ENCODE results near the gene ATG14. TPM values are rescaled to one million over a fixed set of nuclear protein-coding genes. Genes with fewer than 3 reads are reported as not detected.

Gene ATG14
- total and polyA plus RNA-seq, 2 donors (not counting 1 experiment from before 2014, with no cell fraction given): 7.2 to 15.5 TPM

- ChIA-PET POLR2A (no interaction called here), CTCF (no interaction called here)
- intact Hi-C loops (cut with micrococcal nuclease): no loop called here
- Histone ChIP-seq H3K79me2 (ENCODE audit: control insufficient read depth, insufficient read depth, low read length) (peaks cover 42% of the 10 kb centered on the region), H3K4me3 (ENCODE audit: control extremely low read depth in 1 of 5, extremely low read depth in 1 of 5, insufficient read depth in 1 of 5, low read depth in 2 of 5, low read length in 4 of 5) (no peak overlapping the region), H4K20me1 (ENCODE audit: control insufficient read depth, insufficient read depth, low read length, poor library complexity, severe bottlenecking) (peaks cover 38% of the 10 kb centered on the region), H3K9me3 (ENCODE audit: control extremely low read depth in 1 of 3, control insufficient read depth in 2 of 3, insufficient read depth in 1 of 3, low read length in 2 of 3) (no peaks in the 10 kb centered on the region), H3K27me3 (replicated peaks in 1 of 4; ENCODE audit: control extremely low read depth in 1 of 4, control insufficient read depth in 3 of 4, insufficient read depth in 4 of 4, low read length in 3 of 4) (no peaks in the 10 kb centered on the region), H3K4me2 (replicated peaks; ENCODE audit: low read depth, low read length, poor library complexity, severe bottlenecking) (no peak overlapping the region), H3K36me3 (replicated peaks in 1 of 2; ENCODE audit: control extremely low read depth in 1 of 2, control insufficient read depth in 1 of 2, extremely low read depth in 1 of 2, insufficient read depth in 2 of 2, low read length in 1 of 2) (peaks cover 2 to 21% of the 10 kb centered on the region in 2 experiments), H3K27ac (ENCODE audit: low read length in 2 of 2) (no peak overlapping the region), H3K9ac (ENCODE audit: low read length) (no peak overlapping the region), H3K4me1 (ENCODE audit: control insufficient read depth in 2 of 2, insufficient read depth in 2 of 2, low read length in 2 of 2) (no peaks in the 10 kb centered on the region), H2AFZ (ENCODE audit: insufficient read depth, low read depth, low read length, poor library complexity, severe bottlenecking) (no peak overlapping the region)
- Mint-ChIP-seq H3K9me3 (ENCODE audit: insufficient read depth) (no peaks in the 10 kb centered on the region), H3K4me1 (peaks cover 3% of the 10 kb centered on the region), H3K27me3 (no peaks in the 10 kb centered on the region), H3K4me3 (no peak overlapping the region), H3K27ac (no peak overlapping the region)
- DNase-seq: no peak
- TF ChIP-seq CTCF (IDR thresholded peaks at IDR 0.05): no peak
- no peak for TF ChIP-seq EZH2 (IDR thresholded peaks at IDR 0.05; ENCODE audit: borderline replicate concordance, insufficient read depth, low read depth, low read length, poor library complexity, severe bottlenecking)
- WGBS (ENCODE audit: insufficient coverage): no CpG with 5 or more reads among the region's 1 CpG
- no peak for ATAC-seq (ENCODE audit: low read depth)
Observed at GRCh38 chr14:55399183-55399582, 12.4 kb downstream of the ATG14 start.

GRCh38 chr14:55398679-55399078, 13.0 kb downstream of the ATG14 start:
- no peaks in the 10 kb centered on the region for H3K4me1 ChIP-seq (ENCODE audit: control insufficient read depth in 2 of 2, insufficient read depth in 2 of 2, low read length in 2 of 2)
- no peak overlapping the region for H3K4me2 ChIP-seq (replicated peaks; ENCODE audit: low read depth, low read length, poor library complexity, severe bottlenecking)
- peaks cover 34% of the 10 kb centered on the region for H4K20me1 ChIP-seq (ENCODE audit: control insufficient read depth, insufficient read depth, low read length, poor library complexity, severe bottlenecking)
- peaks cover 38% of the 10 kb centered on the region for H3K79me2 ChIP-seq (ENCODE audit: control insufficient read depth, insufficient read depth, low read length)
- peaks cover 2 to 21% of the 10 kb centered on the region in 2 experiments for H3K36me3 ChIP-seq (replicated peaks in 1 of 2; ENCODE audit: control extremely low read depth in 1 of 2, control insufficient read depth in 1 of 2, extremely low read depth in 1 of 2, insufficient read depth in 2 of 2, low read length in 1 of 2)
- no peak for ATAC-seq (ENCODE audit: low read depth)
- peaks cover 1% of the 10 kb centered on the region for H3K4me1 Mint-ChIP-seq
- CTCF ChIA-PET: interaction anchor here (0.6 to 1.1 kb wide), 3 partner anchors 86 to 318 kb away, joined by 3 read pairs; no protein-coding TSS in a partner anchor
- POLR2A ChIA-PET: no interaction called here
- no peak overlapping the region for H3K27ac Mint-ChIP-seq
- no peak overlapping the region for H3K4me3 Mint-ChIP-seq
- H3K9me3 ChIP-seq (ENCODE audit: control extremely low read depth in 1 of 3, control insufficient read depth in 2 of 3, insufficient read depth in 1 of 3, low read length in 2 of 3): no peaks in the 10 kb centered on the region
- TF ChIP-seq CTCF (IDR thresholded peaks at IDR 0.05): no peak
- TF ChIP-seq EZH2 (IDR thresholded peaks at IDR 0.05; ENCODE audit: borderline replicate concordance, insufficient read depth, low read depth, low read length, poor library complexity, severe bottlenecking): no peak
- no peak overlapping the region for H3K4me3 ChIP-seq (ENCODE audit: control extremely low read depth in 1 of 5, extremely low read depth in 1 of 5, insufficient read depth in 1 of 5, low read depth in 2 of 5, low read length in 4 of 5)
- 100% methylated on average over 4 of the region's 5 CpGs for WGBS (ENCODE audit: insufficient coverage)
- H3K27ac ChIP-seq (ENCODE audit: low read length in 2 of 2): no peak overlapping the region
- no peaks in the 10 kb centered on the region for H3K27me3 ChIP-seq (replicated peaks in 1 of 4; ENCODE audit: control extremely low read depth in 1 of 4, control insufficient read depth in 3 of 4, insufficient read depth in 4 of 4, low read length in 3 of 4)
- no peak for DNase-seq
- no peaks in the 10 kb centered on the region for H3K9me3 Mint-ChIP-seq (ENCODE audit: insufficient read depth)
- H3K9ac ChIP-seq (ENCODE audit: low read length): no peak overlapping the region
- intact Hi-C loops (cut with micrococcal nuclease): no loop called here
- no peak overlapping the region for H2AFZ ChIP-seq (ENCODE audit: insufficient read depth, low read depth, low read length, poor library complexity, severe bottlenecking)
- no peaks in the 10 kb centered on the region for H3K27me3 Mint-ChIP-seq
